ENCODE measurements around the gene VASP. TPM values are rescaled to one million over a fixed set of nuclear protein-coding genes. Genes with fewer than 3 reads are reported as not detected.

VASP gene
- total RNA-seq, 1 experiment from 2014 or later = 144 TPM

DNA sequence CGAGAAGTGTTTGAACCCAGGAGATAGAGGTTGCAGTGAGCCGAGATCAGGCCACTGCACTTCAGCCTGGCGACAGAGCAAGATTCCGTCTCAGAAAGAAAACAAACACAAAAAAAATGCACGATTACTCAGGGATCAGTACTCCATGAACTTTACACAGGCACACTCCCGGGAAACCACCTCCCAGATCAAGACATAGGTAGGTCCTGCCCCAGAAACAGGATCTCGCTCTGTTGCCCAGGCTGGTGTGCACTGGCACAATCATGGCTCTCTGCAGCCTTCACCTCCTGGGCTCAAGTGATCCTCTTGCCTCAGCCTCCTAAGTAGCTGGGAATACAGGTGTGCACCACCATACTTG, 11.2 kb downstream of the VASP start:
- ATAC-seq (no peak), DNase-seq (ENCODE audit: low spot score) (no peak)
- no peak for TF ChIP-seq FOXJ3 (CRISPR knock-in tag; IDR thresholded peaks at IDR 0.05; ENCODE audit: borderline replicate concordance)
- TF ChIP-seq, protein P1, sequence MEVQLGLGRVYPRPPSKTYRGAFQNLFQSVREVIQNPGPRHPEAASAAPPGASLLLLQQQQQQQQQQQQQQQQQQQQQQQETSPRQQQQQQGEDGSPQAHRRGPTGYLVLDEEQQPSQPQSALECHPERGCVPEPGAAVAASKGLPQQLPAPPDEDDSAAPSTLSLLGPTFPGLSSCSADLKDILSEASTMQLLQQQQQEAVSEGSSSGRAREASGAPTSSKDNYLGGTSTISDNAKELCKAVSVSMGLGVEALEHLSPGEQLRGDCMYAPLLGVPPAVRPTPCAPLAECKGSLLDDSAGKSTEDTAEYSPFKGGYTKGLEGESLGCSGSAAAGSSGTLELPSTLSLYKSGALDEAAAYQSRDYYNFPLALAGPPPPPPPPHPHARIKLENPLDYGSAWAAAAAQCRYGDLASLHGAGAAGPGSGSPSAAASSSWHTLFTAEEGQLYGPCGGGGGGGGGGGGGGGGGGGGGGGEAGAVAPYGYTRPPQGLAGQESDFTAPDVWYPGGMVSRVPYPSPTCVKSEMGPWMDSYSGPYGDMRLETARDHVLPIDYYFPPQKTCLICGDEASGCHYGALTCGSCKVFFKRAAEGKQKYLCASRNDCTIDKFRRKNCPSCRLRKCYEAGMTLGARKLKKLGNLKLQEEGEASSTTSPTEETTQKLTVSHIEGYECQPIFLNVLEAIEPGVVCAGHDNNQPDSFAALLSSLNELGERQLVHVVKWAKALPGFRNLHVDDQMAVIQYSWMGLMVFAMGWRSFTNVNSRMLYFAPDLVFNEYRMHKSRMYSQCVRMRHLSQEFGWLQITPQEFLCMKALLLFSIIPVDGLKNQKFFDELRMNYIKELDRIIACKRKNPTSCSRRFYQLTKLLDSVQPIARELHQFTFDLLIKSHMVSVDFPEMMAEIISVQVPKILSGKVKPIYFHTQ (CRISPR knock-in tag; IDR thresholded peaks at IDR 0.05) = no peak
- TF ChIP-seq, protein P2, sequence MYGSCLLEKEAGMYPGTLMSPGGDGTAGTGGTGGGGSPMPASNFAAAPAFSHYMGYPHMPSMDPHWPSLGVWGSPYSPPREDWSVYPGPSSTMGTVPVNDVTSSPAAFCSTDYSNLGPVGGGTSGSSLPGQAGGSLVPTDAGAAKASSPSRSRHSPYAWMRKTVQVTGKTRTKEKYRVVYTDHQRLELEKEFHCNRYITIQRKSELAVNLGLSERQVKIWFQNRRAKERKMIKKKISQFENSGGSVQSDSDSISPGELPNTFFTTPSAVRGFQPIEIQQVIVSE (CRISPR knock-in tag; IDR thresholded peaks at IDR 0.05; ENCODE audit: borderline replicate concordance) = no peak
- TF ChIP-seq, protein P3, sequence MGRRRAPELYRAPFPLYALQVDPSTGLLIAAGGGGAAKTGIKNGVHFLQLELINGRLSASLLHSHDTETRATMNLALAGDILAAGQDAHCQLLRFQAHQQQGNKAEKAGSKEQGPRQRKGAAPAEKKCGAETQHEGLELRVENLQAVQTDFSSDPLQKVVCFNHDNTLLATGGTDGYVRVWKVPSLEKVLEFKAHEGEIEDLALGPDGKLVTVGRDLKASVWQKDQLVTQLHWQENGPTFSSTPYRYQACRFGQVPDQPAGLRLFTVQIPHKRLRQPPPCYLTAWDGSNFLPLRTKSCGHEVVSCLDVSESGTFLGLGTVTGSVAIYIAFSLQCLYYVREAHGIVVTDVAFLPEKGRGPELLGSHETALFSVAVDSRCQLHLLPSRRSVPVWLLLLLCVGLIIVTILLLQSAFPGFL (CRISPR knock-in tag; IDR thresholded peaks at IDR 0.05; ENCODE audit: borderline replicate concordance) = no peak
- TF ChIP-seq, protein P4, sequence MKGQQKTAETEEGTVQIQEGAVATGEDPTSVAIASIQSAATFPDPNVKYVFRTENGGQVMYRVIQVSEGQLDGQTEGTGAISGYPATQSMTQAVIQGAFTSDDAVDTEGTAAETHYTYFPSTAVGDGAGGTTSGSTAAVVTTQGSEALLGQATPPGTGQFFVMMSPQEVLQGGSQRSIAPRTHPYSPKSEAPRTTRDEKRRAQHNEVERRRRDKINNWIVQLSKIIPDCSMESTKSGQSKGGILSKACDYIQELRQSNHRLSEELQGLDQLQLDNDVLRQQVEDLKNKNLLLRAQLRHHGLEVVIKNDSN (CRISPR knock-in tag; IDR thresholded peaks at IDR 0.05) = no peak
- TF ChIP-seq NFE2L1 (CRISPR knock-in tag; IDR thresholded peaks at IDR 0.05) = no peak
- no peak for TF ChIP-seq RORB (CRISPR knock-in tag; IDR thresholded peaks at IDR 0.05)
- TF ChIP-seq, protein P5, sequence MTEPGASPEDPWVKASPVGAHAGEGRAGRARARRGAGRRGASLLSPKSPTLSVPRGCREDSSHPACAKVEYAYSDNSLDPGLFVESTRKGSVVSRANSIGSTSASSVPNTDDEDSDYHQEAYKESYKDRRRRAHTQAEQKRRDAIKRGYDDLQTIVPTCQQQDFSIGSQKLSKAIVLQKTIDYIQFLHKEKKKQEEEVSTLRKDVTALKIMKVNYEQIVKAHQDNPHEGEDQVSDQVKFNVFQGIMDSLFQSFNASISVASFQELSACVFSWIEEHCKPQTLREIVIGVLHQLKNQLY (CRISPR knock-in tag; IDR thresholded peaks at IDR 0.05) = no peak
- TF ChIP-seq, protein P6, sequence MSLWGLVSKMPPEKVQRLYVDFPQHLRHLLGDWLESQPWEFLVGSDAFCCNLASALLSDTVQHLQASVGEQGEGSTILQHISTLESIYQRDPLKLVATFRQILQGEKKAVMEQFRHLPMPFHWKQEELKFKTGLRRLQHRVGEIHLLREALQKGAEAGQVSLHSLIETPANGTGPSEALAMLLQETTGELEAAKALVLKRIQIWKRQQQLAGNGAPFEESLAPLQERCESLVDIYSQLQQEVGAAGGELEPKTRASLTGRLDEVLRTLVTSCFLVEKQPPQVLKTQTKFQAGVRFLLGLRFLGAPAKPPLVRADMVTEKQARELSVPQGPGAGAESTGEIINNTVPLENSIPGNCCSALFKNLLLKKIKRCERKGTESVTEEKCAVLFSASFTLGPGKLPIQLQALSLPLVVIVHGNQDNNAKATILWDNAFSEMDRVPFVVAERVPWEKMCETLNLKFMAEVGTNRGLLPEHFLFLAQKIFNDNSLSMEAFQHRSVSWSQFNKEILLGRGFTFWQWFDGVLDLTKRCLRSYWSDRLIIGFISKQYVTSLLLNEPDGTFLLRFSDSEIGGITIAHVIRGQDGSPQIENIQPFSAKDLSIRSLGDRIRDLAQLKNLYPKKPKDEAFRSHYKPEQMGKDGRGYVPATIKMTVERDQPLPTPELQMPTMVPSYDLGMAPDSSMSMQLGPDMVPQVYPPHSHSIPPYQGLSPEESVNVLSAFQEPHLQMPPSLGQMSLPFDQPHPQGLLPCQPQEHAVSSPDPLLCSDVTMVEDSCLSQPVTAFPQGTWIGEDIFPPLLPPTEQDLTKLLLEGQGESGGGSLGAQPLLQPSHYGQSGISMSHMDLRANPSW (CRISPR knock-in tag; conservative IDR thresholded peaks at IDR 0.05; ENCODE audit: low read depth) = no peak
- TF ChIP-seq, protein P7, sequence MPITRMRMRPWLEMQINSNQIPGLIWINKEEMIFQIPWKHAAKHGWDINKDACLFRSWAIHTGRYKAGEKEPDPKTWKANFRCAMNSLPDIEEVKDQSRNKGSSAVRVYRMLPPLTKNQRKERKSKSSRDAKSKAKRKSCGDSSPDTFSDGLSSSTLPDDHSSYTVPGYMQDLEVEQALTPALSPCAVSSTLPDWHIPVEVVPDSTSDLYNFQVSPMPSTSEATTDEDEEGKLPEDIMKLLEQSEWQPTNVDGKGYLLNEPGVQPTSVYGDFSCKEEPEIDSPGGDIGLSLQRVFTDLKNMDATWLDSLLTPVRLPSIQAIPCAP (CRISPR knock-in tag; IDR thresholded peaks at IDR 0.05) = no peak
- TF ChIP-seq, protein P8, sequence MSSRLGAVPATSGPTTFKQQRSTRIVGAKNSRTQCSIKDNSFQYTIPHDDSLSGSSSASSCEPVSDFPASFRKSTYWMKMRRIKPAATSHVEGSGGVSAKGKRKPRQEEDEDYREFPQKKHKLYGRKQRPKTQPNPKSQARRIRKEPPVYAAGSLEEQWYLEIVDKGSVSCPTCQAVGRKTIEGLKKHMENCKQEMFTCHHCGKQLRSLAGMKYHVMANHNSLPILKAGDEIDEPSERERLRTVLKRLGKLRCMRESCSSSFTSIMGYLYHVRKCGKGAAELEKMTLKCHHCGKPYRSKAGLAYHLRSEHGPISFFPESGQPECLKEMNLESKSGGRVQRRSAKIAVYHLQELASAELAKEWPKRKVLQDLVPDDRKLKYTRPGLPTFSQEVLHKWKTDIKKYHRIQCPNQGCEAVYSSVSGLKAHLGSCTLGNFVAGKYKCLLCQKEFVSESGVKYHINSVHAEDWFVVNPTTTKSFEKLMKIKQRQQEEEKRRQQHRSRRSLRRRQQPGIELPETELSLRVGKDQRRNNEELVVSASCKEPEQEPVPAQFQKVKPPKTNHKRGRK (CRISPR knock-in tag; IDR thresholded peaks at IDR 0.05; ENCODE audit: borderline replicate concordance) = no peak
- TF ChIP-seq, protein P9, sequence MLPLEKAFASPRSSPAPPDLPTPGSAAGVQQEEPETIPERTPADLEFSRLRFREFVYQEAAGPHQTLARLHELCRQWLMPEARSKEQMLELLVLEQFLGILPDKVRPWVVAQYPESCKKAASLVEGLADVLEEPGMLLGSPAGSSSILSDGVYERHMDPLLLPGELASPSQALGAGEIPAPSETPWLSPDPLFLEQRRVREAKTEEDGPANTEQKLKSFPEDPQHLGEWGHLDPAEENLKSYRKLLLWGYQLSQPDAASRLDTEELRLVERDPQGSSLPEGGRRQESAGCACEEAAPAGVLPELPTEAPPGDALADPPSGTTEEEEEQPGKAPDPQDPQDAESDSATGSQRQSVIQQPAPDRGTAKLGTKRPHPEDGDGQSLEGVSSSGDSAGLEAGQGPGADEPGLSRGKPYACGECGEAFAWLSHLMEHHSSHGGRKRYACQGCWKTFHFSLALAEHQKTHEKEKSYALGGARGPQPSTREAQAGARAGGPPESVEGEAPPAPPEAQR (CRISPR knock-in tag; IDR thresholded peaks at IDR 0.05) = no peak
- no peak for TF ChIP-seq ZNF121 (CRISPR knock-in tag; IDR thresholded peaks at IDR 0.05)
- TF ChIP-seq, protein P10, sequence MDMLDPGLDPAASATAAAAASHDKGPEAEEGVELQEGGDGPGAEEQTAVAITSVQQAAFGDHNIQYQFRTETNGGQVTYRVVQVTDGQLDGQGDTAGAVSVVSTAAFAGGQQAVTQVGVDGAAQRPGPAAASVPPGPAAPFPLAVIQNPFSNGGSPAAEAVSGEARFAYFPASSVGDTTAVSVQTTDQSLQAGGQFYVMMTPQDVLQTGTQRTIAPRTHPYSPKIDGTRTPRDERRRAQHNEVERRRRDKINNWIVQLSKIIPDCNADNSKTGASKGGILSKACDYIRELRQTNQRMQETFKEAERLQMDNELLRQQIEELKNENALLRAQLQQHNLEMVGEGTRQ (CRISPR knock-in tag; IDR thresholded peaks at IDR 0.05) = no peak
- H3K4me1 Mint-ChIP-seq = peaks cover 9% of the 10 kb centered on the region
- H3K9me3 Mint-ChIP-seq = no peaks in the 10 kb centered on the region
- ChIA-PET CTCF (interaction anchor here (1.2 kb wide), 1 partner anchor 40 kb away, joined by 3 read pairs; no protein-coding TSS in a partner anchor), POLR2A (no interaction called here)
- H3K4me3 Mint-ChIP-seq = no peak overlapping the region
- H3K27me3 Mint-ChIP-seq (ENCODE audit: low read depth) = no peaks in the 10 kb centered on the region
- peaks cover 24% of the 10 kb centered on the region for H3K36me3 Mint-ChIP-seq
- H3K27ac Mint-ChIP-seq = no peak overlapping the region

All from WTC11 (cell line).